GM12872 (cell line): ENCODE measurements around the gene ARL4C.

Source experiments
- TF ChIP-seq, protein P1 (sequence below): IDR thresholded peaks from 3 replicates; pipeline ENCODE4 v1.5.1; 2011; ENCODE audit warnings: low read depth, mild to moderate bottlenecking, low read length, moderate library complexity; ENCODE audit not compliant: insufficient read depth

ARL4C gene

DNA sequence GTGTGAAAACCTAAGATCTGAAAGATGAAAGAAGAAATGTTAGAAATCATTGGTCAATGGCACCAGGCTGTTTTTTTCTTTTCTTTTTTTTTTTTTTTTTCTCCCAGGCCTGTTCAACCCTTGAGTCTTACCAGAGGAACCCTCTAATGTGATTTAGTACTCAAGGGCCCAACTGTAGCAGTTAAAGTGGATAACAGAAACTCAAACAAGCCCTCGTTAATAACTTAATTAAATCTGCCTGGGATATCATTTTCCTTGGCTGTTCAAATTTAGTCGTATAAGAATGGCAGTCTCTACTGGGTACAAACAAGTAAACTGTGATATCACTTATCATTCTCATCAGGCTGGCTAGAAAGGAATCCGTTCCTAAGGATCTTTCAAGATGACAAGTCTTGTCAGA is 16.5 kb downstream of the ARL4C start:
- TF ChIP-seq, protein P1, sequence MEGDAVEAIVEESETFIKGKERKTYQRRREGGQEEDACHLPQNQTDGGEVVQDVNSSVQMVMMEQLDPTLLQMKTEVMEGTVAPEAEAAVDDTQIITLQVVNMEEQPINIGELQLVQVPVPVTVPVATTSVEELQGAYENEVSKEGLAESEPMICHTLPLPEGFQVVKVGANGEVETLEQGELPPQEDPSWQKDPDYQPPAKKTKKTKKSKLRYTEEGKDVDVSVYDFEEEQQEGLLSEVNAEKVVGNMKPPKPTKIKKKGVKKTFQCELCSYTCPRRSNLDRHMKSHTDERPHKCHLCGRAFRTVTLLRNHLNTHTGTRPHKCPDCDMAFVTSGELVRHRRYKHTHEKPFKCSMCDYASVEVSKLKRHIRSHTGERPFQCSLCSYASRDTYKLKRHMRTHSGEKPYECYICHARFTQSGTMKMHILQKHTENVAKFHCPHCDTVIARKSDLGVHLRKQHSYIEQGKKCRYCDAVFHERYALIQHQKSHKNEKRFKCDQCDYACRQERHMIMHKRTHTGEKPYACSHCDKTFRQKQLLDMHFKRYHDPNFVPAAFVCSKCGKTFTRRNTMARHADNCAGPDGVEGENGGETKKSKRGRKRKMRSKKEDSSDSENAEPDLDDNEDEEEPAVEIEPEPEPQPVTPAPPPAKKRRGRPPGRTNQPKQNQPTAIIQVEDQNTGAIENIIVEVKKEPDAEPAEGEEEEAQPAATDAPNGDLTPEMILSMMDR = no peak

DNA sequence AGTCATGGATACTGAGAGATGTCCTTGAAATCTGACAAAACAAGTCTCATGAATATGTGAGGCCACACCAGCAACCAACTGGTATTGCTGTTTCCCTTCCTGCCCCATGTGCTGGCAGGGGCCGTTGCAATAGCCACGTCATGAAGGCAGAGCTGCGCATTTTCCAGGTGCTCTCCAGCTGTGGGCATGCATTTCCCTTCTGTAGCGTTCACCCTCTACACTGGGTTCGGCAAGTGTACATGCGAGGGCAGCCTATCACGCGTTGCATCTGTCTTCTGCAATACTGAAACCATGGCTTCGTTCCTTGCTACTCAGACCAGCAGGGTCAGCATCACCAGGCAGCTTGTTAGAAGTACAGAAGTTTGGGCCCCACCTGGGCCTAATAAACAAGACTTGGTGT is 17.4 kb downstream of the ARL4C start:
- TF ChIP-seq, protein P1 = no peak

DNA sequence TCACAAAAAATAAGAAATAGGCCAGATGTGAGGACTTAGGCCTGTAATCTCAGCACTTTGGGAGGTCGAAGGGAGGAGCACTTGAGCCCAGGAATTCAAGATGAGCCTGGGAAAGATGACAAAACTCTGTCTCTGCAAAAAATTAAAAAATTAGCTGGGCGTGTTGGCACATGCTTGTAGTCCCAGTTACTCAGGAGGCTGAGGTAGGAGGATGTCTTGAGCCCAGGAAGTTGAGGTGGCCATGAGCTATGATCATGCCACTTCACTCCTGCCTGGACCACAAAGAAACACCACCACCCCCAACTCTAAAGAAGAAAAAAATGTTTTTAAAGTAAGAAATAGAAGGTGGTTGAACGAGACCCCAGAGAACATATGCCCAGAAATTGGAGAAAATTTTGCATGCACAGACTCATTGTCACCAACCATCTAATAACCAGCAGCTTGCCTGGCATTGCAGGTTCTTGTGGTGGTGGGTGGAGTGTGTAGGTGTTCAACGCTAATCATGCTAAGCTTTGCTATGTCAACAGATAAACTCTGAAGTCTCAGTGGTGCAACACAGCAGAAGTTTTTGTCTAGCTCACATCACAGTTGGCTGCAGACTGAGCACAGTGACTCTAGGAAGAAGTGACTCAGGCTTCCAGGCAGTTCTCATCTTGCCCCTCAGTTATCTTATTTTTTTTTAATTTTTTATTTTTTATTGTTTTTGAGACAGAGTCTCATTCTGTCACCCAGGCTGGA is 18.6 kb downstream of the ARL4C start:
- TF ChIP-seq, protein P1 = no peak

DNA sequence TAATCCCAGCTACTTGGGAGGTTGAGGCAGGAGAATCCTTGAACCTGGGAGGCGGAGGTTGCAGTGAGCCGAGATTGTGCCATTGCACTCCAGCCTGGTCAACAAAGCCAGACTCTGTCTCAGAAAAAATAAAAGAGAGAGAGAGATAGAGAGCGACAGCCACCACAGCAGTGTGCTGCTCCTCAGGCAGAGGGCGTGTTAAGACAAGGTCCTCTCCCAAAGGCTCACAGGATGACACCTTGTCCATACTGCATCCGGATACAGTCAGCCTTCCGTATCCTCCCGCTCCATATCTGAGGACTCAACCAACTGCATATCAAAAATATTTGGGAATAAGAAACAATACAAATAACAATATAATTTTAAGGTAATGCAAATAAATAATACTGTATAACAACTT is 20.1 kb downstream of the ARL4C start:
- TF ChIP-seq, protein P1 = no peak

DNA sequence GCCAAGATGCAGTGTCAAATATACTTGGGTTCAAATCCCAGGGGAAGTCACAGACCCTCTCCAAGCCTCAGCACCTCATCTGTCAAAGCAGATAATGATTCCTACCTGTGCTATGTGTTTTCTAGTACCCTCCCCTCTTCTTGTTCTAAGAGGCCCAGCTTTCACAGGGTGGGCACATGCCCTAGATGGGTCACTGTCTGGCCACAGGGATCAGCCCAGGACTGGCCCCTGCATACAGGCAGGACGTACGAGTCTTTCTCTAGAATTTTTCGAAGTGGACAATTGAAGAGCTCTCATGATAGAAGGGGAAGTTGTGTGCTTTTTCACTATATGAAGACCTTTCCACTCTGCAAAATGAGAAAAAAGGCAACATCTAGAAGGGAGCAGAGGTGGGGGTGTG is 22.2 kb downstream of the ARL4C start:
- TF ChIP-seq, protein P1 = no peak

DNA sequence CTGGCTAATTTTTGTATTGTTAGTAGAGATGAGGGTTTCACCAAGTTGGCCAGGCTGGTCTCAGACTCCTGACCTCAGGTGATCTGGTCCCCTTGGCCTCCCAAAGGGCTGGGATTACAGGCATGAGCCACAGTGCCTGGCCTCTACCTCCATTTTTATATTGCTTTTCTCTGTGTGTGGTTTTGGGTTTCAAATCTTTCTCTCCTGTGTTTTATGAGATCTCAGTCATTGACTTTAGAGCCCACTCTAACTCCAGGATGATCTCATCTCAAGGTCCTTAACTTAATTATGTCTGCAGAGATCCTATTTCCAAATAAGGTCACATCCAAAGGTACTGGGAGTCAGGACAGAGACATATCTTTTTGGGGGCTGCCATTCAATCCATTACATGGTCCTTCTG is 24.7 kb downstream of the ARL4C start:
- TF ChIP-seq, protein P1 = no peak

DNA sequence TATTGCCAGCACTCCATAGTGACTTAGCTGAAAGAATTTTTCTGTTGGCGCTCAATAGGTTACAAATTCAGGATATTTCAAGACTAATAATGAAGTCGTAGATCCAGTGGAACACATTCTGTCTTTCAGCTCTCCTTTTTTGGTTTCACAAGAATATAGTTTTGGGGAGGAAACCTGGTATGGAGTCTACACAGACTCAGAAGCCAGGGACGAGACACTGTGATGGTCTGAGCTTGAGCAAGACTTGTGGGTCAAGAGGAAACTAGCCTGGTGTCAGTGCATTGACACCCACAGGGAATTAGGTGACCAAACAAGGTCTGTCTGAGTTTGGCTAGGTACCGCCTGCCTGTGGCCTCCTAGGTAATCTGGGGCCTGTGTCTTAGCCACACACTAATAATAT is 26.9 kb downstream of the ARL4C start:
- TF ChIP-seq, protein P1 = no peak
